ENCODE measurements around the gene CCS.

Gene CCS

GRCh38 chr11:66561178-66561974 lies 31.6 kb upstream of the CCS start:
- no peak overlapping the region for H3K27ac ChIP-seq (ENCODE audit: insufficient read depth, low read depth, low read length, poor library complexity, severe bottlenecking)
- H3K9me3 ChIP-seq (ENCODE audit: control insufficient read depth, low read length) = no peaks in the 10 kb centered on the region
- no peaks in the 10 kb centered on the region for H3K27me3 ChIP-seq (ENCODE audit: control insufficient read depth, insufficient read depth, low read length, poor library complexity, severe bottlenecking)
- no peak overlapping the region for H3K4me3 ChIP-seq (ENCODE audit: insufficient read depth, low read depth, low read length)
- 94% methylated on average over 14 of the region's 14 CpGs for WGBS, 2 experiments
- no peaks in the 10 kb centered on the region for H3K4me1 ChIP-seq (ENCODE audit: control insufficient read depth, insufficient read depth, low read length)
- H3K36me3 ChIP-seq (ENCODE audit: control insufficient read depth, insufficient read depth, low read length) = peaks cover 17% of the 10 kb centered on the region

- Histone ChIP-seq H3K4me1 (ENCODE audit: control insufficient read depth, insufficient read depth, low read length) (no peaks in the 10 kb centered on the region), H3K27ac (ENCODE audit: insufficient read depth, low read depth, low read length, poor library complexity, severe bottlenecking) (no peak overlapping the region), H3K9me3 (ENCODE audit: control insufficient read depth, low read length) (no peaks in the 10 kb centered on the region), H3K27me3 (ENCODE audit: control insufficient read depth, insufficient read depth, low read length, poor library complexity, severe bottlenecking) (no peaks in the 10 kb centered on the region), H3K4me3 (ENCODE audit: insufficient read depth, low read depth, low read length) (no peak overlapping the region), H3K36me3 (ENCODE audit: control insufficient read depth, insufficient read depth, low read length) (peaks cover 17% of the 10 kb centered on the region)
- 96% methylated on average over 9 of the region's 9 CpGs for WGBS, 2 experiments
Measured at GRCh38 chr11:66561975-66562248, 31.1 kb upstream of the CCS start.

GRCh38 chr11:66562275-66562674 lies 30.7 kb upstream of the CCS start:
- 93 to 98% methylated on average over 2 of the region's 2 CpGs for WGBS, 2 experiments
- Histone ChIP-seq H3K27me3 (ENCODE audit: control insufficient read depth, insufficient read depth, low read length, poor library complexity, severe bottlenecking) (peaks cover under 1% of the 10 kb centered on the region), H3K9me3 (ENCODE audit: control insufficient read depth, low read length) (no peaks in the 10 kb centered on the region), H3K4me1 (ENCODE audit: control insufficient read depth, insufficient read depth, low read length) (no peaks in the 10 kb centered on the region), H3K36me3 (ENCODE audit: control insufficient read depth, insufficient read depth, low read length) (peaks cover 17% of the 10 kb centered on the region), H3K27ac (ENCODE audit: insufficient read depth, low read depth, low read length, poor library complexity, severe bottlenecking) (no peak overlapping the region), H3K4me3 (ENCODE audit: insufficient read depth, low read depth, low read length) (no peak overlapping the region)

GRCh38 chr11:66562907-66563583 lies 29.9 kb upstream of the CCS start:
- WGBS, 2 experiments = 94 to 95% methylated on average over 20 of the region's 20 CpGs

GRCh38 chr11:66563832-66564231 lies 29.2 kb upstream of the CCS start:
- no peak overlapping the region for H3K27ac ChIP-seq (ENCODE audit: insufficient read depth, low read depth, low read length, poor library complexity, severe bottlenecking)
- 94 to 96% methylated on average over 10 of the region's 10 CpGs for WGBS, 2 experiments

More at GRCh38 chr11:66562907-66563583, 29.9 kb upstream of the CCS start:
- Histone ChIP-seq H3K9me3 (ENCODE audit: control insufficient read depth, low read length) (no peaks in the 10 kb centered on the region), H3K27ac (ENCODE audit: insufficient read depth, low read depth, low read length, poor library complexity, severe bottlenecking) (no peak overlapping the region), H3K27me3 (ENCODE audit: control insufficient read depth, insufficient read depth, low read length, poor library complexity, severe bottlenecking) (peaks cover 6% of the 10 kb centered on the region), H3K4me1 (ENCODE audit: control insufficient read depth, insufficient read depth, low read length) (no peaks in the 10 kb centered on the region), H3K4me3 (ENCODE audit: insufficient read depth, low read depth, low read length) (no peak overlapping the region), H3K36me3 (ENCODE audit: control insufficient read depth, insufficient read depth, low read length) (peaks cover 14% of the 10 kb centered on the region)

GRCh38 chr11:66564538-66564937 lies 28.4 kb upstream of the CCS start:
- no peak overlapping the region for H3K4me3 ChIP-seq (ENCODE audit: insufficient read depth, low read depth, low read length)
- 94% methylated on average over 14 of the region's 14 CpGs for WGBS, 2 experiments
- no peaks in the 10 kb centered on the region for H3K4me1 ChIP-seq (ENCODE audit: control insufficient read depth, insufficient read depth, low read length)
- H3K27ac ChIP-seq (ENCODE audit: insufficient read depth, low read depth, low read length, poor library complexity, severe bottlenecking) = no peak overlapping the region
- H3K36me3 ChIP-seq (ENCODE audit: control insufficient read depth, insufficient read depth, low read length) = peaks cover 7% of the 10 kb centered on the region
- H3K9me3 ChIP-seq (ENCODE audit: control insufficient read depth, low read length) = no peaks in the 10 kb centered on the region
- peaks cover 6% of the 10 kb centered on the region for H3K27me3 ChIP-seq (ENCODE audit: control insufficient read depth, insufficient read depth, low read length, poor library complexity, severe bottlenecking)

More at GRCh38 chr11:66563832-66564231, 29.2 kb upstream of the CCS start:
- Histone ChIP-seq H3K36me3 (ENCODE audit: control insufficient read depth, insufficient read depth, low read length) (peaks cover 8% of the 10 kb centered on the region), H3K27me3 (ENCODE audit: control insufficient read depth, insufficient read depth, low read length, poor library complexity, severe bottlenecking) (peaks cover 6% of the 10 kb centered on the region), H3K4me3 (ENCODE audit: insufficient read depth, low read depth, low read length) (no peak overlapping the region), H3K4me1 (ENCODE audit: control insufficient read depth, insufficient read depth, low read length) (no peaks in the 10 kb centered on the region), H3K9me3 (ENCODE audit: control insufficient read depth, low read length) (no peaks in the 10 kb centered on the region)

GRCh38 chr11:66564984-66565383 lies 28.0 kb upstream of the CCS start:
- H3K36me3 ChIP-seq (ENCODE audit: control insufficient read depth, insufficient read depth, low read length) = peaks cover 7% of the 10 kb centered on the region
- no peak overlapping the region for H3K4me3 ChIP-seq (ENCODE audit: insufficient read depth, low read depth, low read length)
- 91 to 92% methylated on average over 5 of the region's 5 CpGs for WGBS, 2 experiments
- no peaks in the 10 kb centered on the region for H3K4me1 ChIP-seq (ENCODE audit: control insufficient read depth, insufficient read depth, low read length)
- H3K27me3 ChIP-seq (ENCODE audit: control insufficient read depth, insufficient read depth, low read length, poor library complexity, severe bottlenecking) = peaks cover 6% of the 10 kb centered on the region
- no peak overlapping the region for H3K27ac ChIP-seq (ENCODE audit: insufficient read depth, low read depth, low read length, poor library complexity, severe bottlenecking)
- no peaks in the 10 kb centered on the region for H3K9me3 ChIP-seq (ENCODE audit: control insufficient read depth, low read length)

GRCh38 chr11:66566221-66566620 lies 26.8 kb upstream of the CCS start:
- Histone ChIP-seq H3K9me3 (ENCODE audit: control insufficient read depth, low read length) (no peaks in the 10 kb centered on the region), H3K4me3 (ENCODE audit: insufficient read depth, low read depth, low read length) (no peak overlapping the region), H3K36me3 (ENCODE audit: control insufficient read depth, insufficient read depth, low read length) (no peaks in the 10 kb centered on the region), H3K27me3 (ENCODE audit: control insufficient read depth, insufficient read depth, low read length, poor library complexity, severe bottlenecking) (peaks cover 6% of the 10 kb centered on the region), H3K27ac (ENCODE audit: insufficient read depth, low read depth, low read length, poor library complexity, severe bottlenecking) (no peak overlapping the region), H3K4me1 (ENCODE audit: control insufficient read depth, insufficient read depth, low read length) (no peaks in the 10 kb centered on the region)
- WGBS, 2 experiments = 94 to 97% methylated on average over 8 of the region's 8 CpGs

- Histone ChIP-seq H3K4me3 (ENCODE audit: insufficient read depth, low read depth, low read length) (peak overlapping the region; percentile 25), H3K27me3 (ENCODE audit: control insufficient read depth, insufficient read depth, low read length, poor library complexity, severe bottlenecking) (peaks cover 6% of the 10 kb centered on the region), H3K27ac (ENCODE audit: insufficient read depth, low read depth, low read length, poor library complexity, severe bottlenecking) (no peak overlapping the region), H3K36me3 (ENCODE audit: control insufficient read depth, insufficient read depth, low read length) (no peaks in the 10 kb centered on the region), H3K9me3 (ENCODE audit: control insufficient read depth, low read length) (no peaks in the 10 kb centered on the region), H3K4me1 (ENCODE audit: control insufficient read depth, insufficient read depth, low read length) (no peaks in the 10 kb centered on the region)
- 82 to 85% methylated on average over 15 of the region's 15 CpGs for WGBS, 2 experiments
Measured at GRCh38 chr11:66567787-66568123, 25.2 kb upstream of the CCS start.

GRCh38 chr11:66568124-66568916 lies 24.7 kb upstream of the CCS start, which contains the start of gene CTSF:
CTSF (minus strand) TSS chr11:66568606; CDS start chr11:66568486, 120 bp downstream.
- no peaks in the 10 kb centered on the region for H3K9me3 ChIP-seq (ENCODE audit: control insufficient read depth, low read length)
- H3K27me3 ChIP-seq (ENCODE audit: control insufficient read depth, insufficient read depth, low read length, poor library complexity, severe bottlenecking) = peaks cover 6% of the 10 kb centered on the region
- H3K27ac ChIP-seq (ENCODE audit: insufficient read depth, low read depth, low read length, poor library complexity, severe bottlenecking) = no peak within 1 kb of the TSS
- no peaks in the 10 kb centered on the region for H3K36me3 ChIP-seq (ENCODE audit: control insufficient read depth, insufficient read depth, low read length)
- H3K4me3 ChIP-seq (ENCODE audit: insufficient read depth, low read depth, low read length) = peak within 1 kb of the TSS; percentile 25
- WGBS, 2 experiments = 69 to 75% methylated on average over 77 of the region's 77 CpGs
- H3K4me1 ChIP-seq (ENCODE audit: control insufficient read depth, insufficient read depth, low read length) = no peaks in the 10 kb centered on the region
